Stimulated activated CD4-positive, alpha-beta T cell treated with anti-CD3 and anti-CD28 coated beads, Interleukin-1b, Interleukin-23, amount 100 ng/mL, for 4 hours (primary cell): ENCODE data around the gene CLHC1.
A peak's percentile ranks its signal among the peaks of the same experiment; 100 is the strongest.
"Not testable (repeated sequence)": the region's sequence is repeated elsewhere in the genome, so short reads cannot be mapped to it uniquely, and the experiment has no call there.

Experiments
- DNase-seq, 2 donors: peaks; one replicate each; pipeline ENCODE4 v3.0.0-alpha.2; 2020; ENCODE audit warnings: low read depth in 2 of 2

CLHC1 gene

GRCh38 chr2:55232863-55233657 lies 967 bp upstream of the CLHC1 start:
- peak; percentile 37 to 41 for DNase-seq

- DNase-seq, result no peak
Observed at GRCh38 chr2:55231546-55232083, 478 bp downstream of the CLHC1 start.

GRCh38 chr2:55230551-55230950 lies 1.5 kb downstream of the CLHC1 start:
- no peak for DNase-seq

- no peak for DNase-seq
Observed at GRCh38 chr2:55229221-55229620, 2.9 kb downstream of the CLHC1 start.

- DNase-seq, result no peak
Observed at GRCh38 chr2:55228226-55228563, 3.9 kb downstream of the CLHC1 start.

GRCh38 chr2:55227437-55228225 lies 4.5 kb downstream of the CLHC1 start:
- not testable (repeated sequence) for DNase-seq

- no peak for DNase-seq
Observed at GRCh38 chr2:55225481-55226020, 6.5 kb downstream of the CLHC1 start.

- DNase-seq, result no peak
Observed at GRCh38 chr2:55224761-55225261, 7.3 kb downstream of the CLHC1 start.

- DNase-seq, result no peak
Observed at GRCh38 chr2:55223958-55224760, 7.9 kb downstream of the CLHC1 start.

- no peak for DNase-seq
Observed at GRCh38 chr2:55213822-55214221, 18.3 kb downstream of the CLHC1 start.

- DNase-seq, result no peak
Observed at GRCh38 chr2:55204950-55205349, 27.1 kb downstream of the CLHC1 start.

- no peak for DNase-seq
Observed at GRCh38 chr2:55204536-55204935, 27.6 kb downstream of the CLHC1 start.

GRCh38 chr2:55200416-55200815 lies 31.7 kb downstream of the CLHC1 start:
- no peak for DNase-seq

- no peak for DNase-seq
Observed at GRCh38 chr2:55196526-55196925, 35.6 kb downstream of the CLHC1 start.

- DNase-seq, result not testable (repeated sequence)
Observed at GRCh38 chr2:55191888-55192287, 40.2 kb downstream of the CLHC1 start.

GRCh38 chr2:55186837-55187236 lies 45.3 kb downstream of the CLHC1 start:
- DNase-seq, result not testable (repeated sequence)

GRCh38 chr2:55180374-55180773 lies 51.7 kb downstream of the CLHC1 start:
- DNase-seq, result no peak

GRCh38 chr2:55176094-55176415 lies 56.0 kb downstream of the CLHC1 start:
- no peak for DNase-seq

GRCh38 chr2:55175254-55176093 lies 56.6 kb downstream of the CLHC1 start:
- peak in 1 of 2 donors; percentile 4 for DNase-seq

- no peak for DNase-seq
Observed at GRCh38 chr2:55173438-55174054, 58.5 kb downstream of the CLHC1 start.
